ENCODE measurements around the gene CDKAL1. TPM values are rescaled to one million over a fixed set of nuclear protein-coding genes. Genes with fewer than 3 reads are reported as not detected.

Gene CDKAL1
- total RNA-seq, 4 donors from 2014 or later: 10.1 to 22.0 (median 12.5) TPM

DNA sequence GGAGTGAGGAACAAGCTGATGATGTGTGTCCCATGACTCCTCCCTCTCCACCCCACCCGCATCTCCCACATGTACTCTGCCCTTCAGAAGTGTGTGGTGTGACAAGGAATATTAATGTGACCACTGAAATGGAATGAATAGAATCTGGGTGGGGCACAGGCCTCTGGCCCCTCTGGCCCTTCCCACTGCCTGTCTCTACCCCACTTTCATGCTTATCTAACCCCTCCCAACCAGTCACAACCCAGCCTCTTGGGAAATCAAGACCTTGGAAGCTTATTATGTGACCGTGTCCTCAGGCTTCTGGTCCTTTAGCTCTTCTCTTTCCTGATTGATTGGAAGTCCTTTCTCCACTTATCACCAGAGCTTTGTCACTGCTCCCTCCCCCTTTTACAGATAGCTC lies 747.1 kb downstream of the CDKAL1 start:
- H3K4me3 ChIP-seq: no peak overlapping the region
- no peaks in the 10 kb centered on the region for H3K36me3 ChIP-seq
- DNase-seq (ENCODE audit: low spot score in 2 of 2): no peak
- 84% methylated on average over 2 of the region's 2 CpGs for WGBS
- TF ChIP-seq, protein P1, sequence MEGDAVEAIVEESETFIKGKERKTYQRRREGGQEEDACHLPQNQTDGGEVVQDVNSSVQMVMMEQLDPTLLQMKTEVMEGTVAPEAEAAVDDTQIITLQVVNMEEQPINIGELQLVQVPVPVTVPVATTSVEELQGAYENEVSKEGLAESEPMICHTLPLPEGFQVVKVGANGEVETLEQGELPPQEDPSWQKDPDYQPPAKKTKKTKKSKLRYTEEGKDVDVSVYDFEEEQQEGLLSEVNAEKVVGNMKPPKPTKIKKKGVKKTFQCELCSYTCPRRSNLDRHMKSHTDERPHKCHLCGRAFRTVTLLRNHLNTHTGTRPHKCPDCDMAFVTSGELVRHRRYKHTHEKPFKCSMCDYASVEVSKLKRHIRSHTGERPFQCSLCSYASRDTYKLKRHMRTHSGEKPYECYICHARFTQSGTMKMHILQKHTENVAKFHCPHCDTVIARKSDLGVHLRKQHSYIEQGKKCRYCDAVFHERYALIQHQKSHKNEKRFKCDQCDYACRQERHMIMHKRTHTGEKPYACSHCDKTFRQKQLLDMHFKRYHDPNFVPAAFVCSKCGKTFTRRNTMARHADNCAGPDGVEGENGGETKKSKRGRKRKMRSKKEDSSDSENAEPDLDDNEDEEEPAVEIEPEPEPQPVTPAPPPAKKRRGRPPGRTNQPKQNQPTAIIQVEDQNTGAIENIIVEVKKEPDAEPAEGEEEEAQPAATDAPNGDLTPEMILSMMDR (IDR thresholded peaks at IDR 0.05): no peak
- TF ChIP-seq POLR2A (IDR thresholded peaks at IDR 0.05) (no peak), POLR2AphosphoS5 (IDR thresholded peaks at IDR 0.05) (no peak), EP300 (IDR thresholded peaks at IDR 0.05) (no peak)
- no peaks in the 10 kb centered on the region for H3K27me3 ChIP-seq
- H3K4me1 ChIP-seq: peaks cover 4% of the 10 kb centered on the region
- H3K27ac ChIP-seq: no peak overlapping the region
- H3K9me3 ChIP-seq: no peaks in the 10 kb centered on the region

Other genes starting within 250 kb of the CDKAL1 start
- gene E2F3, start 132.6 kb upstream of the CDKAL1 start, total RNA-seq: 1 to 10 TPM; 1.9 to 3.6 (median 2.9) TPM